ENCODE data around the gene ECSCR. TPM values are rescaled to one million over a fixed set of nuclear protein-coding genes. Genes with fewer than 3 reads are reported as not detected.

The ECSCR gene, protein sequence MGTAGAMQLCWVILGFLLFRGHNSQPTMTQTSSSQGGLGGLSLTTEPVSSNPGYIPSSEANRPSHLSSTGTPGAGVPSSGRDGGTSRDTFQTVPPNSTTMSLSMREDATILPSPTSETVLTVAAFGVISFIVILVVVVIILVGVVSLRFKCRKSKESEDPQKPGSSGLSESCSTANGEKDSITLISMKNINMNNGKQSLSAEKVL
- total RNA-seq (2022; extraction: Qiagen RNA extraction), result not detected in 5 replicates

DNA sequence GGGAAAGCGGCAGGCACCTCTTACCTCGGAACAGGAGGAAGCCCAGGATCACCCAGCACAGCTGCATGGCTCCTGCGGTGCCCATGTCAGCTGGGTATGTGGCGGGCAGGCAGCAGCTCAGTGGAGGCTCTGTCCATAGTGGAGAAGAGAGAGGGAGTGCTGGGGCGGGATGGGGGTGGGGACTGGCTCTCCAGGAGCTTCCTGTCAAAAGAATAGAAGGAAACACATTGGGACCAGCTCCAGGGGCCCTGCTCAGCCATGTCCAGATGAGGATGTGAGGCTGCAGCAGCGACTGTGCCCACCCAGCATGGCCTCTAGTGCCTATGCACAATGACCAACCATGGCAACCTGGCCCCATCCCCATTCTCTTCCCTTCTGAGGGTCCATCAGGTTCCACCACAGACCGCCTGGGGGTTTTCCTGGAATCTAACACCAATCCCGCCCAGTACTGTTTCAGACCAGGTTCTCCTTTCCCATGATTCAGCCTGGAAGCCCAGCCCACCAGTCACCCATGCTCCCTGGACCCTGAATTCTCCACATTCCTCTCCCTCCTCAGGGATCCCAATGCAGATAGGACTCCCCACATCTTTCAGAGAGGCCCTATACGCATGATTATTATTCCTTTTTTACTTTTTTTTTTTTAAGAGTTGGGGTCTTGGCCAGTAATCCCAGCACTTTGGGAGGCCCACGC is at the start of gene ECSCR:
ECSCR (minus strand) TSS at position 158 of the 691 bp plus-strand sequence; CDS start at position 85, 73 bp downstream.

DNA sequence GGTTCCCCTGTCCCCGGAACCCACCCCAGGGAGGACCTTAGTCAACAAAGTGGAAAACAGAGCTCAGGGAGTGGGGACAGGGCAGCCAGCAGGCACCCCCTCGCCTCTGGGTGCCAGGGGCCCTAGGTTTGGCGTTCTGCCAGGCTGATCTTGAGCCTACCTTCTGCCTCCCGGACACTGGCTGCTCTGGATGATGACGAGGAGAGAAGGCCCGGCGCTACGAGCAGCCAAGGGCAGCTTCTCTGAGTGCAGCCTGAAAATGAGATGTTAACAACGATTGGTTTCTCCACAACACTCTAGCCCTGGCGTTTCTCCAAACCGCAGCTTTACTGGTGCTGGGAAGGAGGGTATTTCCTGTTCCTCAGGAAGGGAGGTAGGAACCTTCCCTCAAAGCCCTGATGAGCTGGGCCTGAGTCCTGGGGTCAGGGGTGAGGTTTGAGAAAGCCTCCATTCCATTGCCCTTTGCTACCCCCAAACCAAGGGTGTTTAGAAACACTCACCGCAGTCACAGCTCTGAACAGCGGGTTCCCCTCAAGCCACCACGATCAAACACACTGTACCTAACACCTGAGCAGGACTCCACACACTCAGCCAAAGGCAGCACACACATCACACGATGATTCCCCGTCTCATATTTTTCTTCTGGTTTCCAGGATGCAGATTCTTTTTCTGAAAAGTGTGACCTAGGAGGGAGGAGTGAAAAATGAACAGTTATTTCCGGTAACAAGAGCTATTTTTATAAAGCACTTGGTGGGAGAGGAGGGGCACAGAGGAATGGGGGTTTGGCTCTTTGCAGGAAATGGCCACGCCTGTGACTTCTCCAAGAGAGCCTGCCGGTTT is 19.7 kb upstream of the ECSCR start, which contains the start of gene STING1:
STING1 (minus strand) TSS at position 709 of the 840 bp plus-strand sequence. CDS start 1,054 bp downstream, outside the sequence.

DNA sequence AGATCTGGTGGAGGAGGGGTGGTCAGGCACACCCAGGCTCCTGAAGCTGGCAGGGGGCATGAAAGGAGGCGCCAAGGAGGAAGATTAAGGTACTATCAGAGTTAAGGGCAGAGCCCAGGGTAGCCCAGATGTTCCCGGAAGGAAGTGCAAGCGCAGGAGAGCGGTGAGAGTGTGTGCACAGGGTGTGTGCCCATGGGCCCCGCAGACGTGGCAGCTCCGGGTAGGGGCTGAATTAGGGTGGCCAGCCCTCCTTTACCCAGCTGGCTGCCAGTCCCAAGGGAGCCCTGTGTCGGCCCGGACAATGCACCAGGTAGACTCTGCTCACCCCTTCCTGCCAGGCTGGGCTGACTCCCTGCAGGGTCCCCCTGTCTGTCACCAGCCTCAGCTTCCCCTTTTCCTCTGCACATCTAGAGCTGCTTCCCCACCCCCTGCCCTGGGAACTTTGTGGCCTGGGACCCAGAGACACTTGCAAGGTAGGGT is 8.3 kb upstream of the ECSCR start, which contains the start of gene SMIM33:
SMIM33 (plus strand) TSS at position 184 of the 480 bp plus-strand sequence; CDS start at position 302, 118 bp downstream.

DNA sequence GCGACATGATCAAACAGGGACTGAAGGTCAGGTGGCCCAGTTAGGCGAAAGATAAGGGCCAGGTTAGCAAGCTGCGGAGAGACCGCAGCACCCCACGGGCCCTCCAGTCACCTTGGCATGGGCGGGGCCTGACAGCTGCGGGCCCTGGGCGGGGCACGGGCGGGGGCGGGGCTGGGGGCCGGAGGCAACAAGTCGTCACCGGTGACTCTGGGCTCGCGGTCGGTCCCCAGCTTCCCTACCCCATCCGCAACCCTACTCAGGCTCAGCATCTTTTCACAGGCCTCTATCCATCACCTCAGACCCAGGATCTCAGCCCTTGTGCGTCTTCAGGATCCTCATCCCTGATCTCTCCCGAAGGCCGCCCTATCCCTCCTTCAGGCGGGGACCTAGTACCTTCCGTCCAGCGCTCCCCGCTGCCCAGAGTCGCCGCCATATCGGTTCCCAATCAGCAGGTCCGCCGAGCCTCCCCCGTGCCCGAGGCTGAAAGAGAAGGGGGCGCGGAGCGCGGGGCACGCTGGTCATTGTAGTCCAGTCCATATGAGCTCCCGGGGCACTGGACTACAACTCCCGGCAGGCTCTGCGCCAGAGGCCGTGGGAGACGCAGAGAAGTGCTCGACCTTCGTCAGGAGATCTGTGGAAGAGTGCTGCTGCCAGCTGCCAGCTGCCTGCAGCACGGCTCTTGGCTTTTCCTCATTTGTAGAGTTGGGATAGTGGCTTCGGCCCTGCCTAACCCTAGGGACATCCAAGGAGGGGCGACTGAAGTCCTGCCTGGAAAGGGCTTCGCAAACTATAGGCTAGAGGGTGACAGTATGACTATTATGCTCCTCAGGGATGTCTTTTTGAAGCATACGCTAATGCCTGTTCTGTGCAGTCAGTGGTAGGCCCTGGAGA is 23.3 kb downstream of the ECSCR start, which contains the start of gene DNAJC18:
DNAJC18 (minus strand) TSS at position 513 of the 891 bp plus-strand sequence; CDS start at position 433, 80 bp downstream.

DNA sequence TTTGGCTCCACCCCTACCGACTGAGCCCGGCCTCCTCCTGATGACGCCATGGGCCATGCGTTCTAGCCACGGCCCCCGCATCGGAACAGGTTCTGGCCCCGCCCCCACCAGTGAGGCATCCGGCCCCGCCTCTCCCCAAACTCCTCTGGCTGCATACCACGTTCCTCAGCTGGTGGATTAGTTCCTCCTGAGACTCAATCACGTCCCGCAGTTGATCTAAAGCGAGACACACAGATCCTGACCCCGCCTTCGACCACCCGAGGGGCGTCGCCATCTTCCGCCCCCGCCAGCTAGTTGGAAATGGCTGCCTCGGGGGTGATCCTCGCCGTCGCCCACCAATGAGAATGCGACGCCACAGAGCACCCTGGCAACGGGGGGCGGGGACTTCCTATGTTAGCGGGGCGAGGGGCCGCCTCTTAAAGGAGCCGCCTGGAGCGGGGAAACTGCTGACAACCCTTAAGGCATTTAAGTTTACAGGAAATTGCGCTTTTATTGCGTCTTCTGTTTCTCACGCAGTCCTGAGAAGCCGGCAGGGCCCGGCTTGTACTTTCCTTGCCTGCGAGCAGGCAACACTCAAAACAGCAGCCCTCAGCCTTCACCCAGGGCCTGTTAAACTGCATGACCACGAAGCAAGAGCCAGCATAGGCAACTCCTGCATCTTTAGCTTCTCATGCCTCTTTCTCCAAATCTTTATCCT is 58.6 kb downstream of the ECSCR start, which contains the start of gene SPATA24:
SPATA24 (minus strand) TSS at position 303 of the 697 bp plus-strand sequence; CDS start at position 274, 29 bp downstream.

Other genes starting within 250 kb of the ECSCR start
- 155 to 183 TPM (median 175 TPM) in 5 replicates for gene MATR3, start 169.0 kb downstream of the ECSCR start, total RNA-seq (2022; extraction: Qiagen RNA extraction)
- 75.2 to 96.5 TPM (median 82.7 TPM) in 5 replicates for gene PAIP2, start 120.9 kb downstream of the ECSCR start, total RNA-seq (2022; extraction: Qiagen RNA extraction)
- 1.1 to 1.7 TPM (median 1.3 TPM) in 5 replicates for gene SLC23A1, start 79.4 kb downstream of the ECSCR start, total RNA-seq (2022; extraction: Qiagen RNA extraction)
- gene MZB1, start 72.8 kb downstream of the ECSCR start, total RNA-seq (2022; extraction: Qiagen RNA extraction), result 0.07 to 0.11 TPM (median 0.09 TPM) in 3 of 5 replicates, not detected in the others
- 0.16 to 0.24 TPM (median 0.19 TPM) in 5 replicates for gene PROB1, start 67.6 kb downstream of the ECSCR start, total RNA-seq (2022; extraction: Qiagen RNA extraction)
- gene SPATA24, start 58.7 kb downstream of the ECSCR start, total RNA-seq (2022; extraction: Qiagen RNA extraction), result 4.6 to 5.3 TPM (median 4.9 TPM) in 5 replicates
- 5.8 to 8.8 TPM (median 7.1 TPM) in 5 replicates for gene DNAJC18, start 23.2 kb downstream of the ECSCR start, total RNA-seq (2022; extraction: Qiagen RNA extraction)
- not detected in 5 replicates for gene SMIM33, start 8.3 kb upstream of the ECSCR start, total RNA-seq (2022; extraction: Qiagen RNA extraction)
- gene STING1, start 20.0 kb upstream of the ECSCR start, total RNA-seq (2022; extraction: Qiagen RNA extraction), result 0.78 to 1.0 TPM (median 1.00 TPM) in 5 replicates
- gene UBE2D2, start 98.6 kb upstream of the ECSCR start, total RNA-seq (2022; extraction: Qiagen RNA extraction), result 112 to 171 TPM (median 165 TPM) in 5 replicates
- 12.3 to 17.9 TPM (median 15.7 TPM) in 5 replicates for gene CXXC5, start 185.6 kb upstream of the ECSCR start, total RNA-seq (2022; extraction: Qiagen RNA extraction)